NCI-H1417 treated with DMSO at 0.1 percent for 48 hours (cell line): ENCODE results near the gene CHL1.

ENCODE experiments used
- DNase-seq: peaks from one replicate; lab custom pipeline; 2025; lab: John Stamatoyannopoulos, UW

CHL1 gene

GRCh38 chr3:396293-396692, 199.7 kb downstream of the CHL1 start:
- no peak for DNase-seq

- no peak for DNase-seq
Measured at GRCh38 chr3:399647-400046, 203.1 kb downstream of the CHL1 start.

- DNase-seq, result no peak
Measured at GRCh38 chr3:403826-404225, 207.3 kb downstream of the CHL1 start.

- no peak for DNase-seq
Measured at GRCh38 chr3:409011-409410, 212.4 kb downstream of the CHL1 start.

- DNase-seq, result no peak
Measured at GRCh38 chr3:411226-411625, 214.7 kb downstream of the CHL1 start.

GRCh38 chr3:414063-414462, 217.5 kb downstream of the CHL1 start:
- no peak for DNase-seq

GRCh38 chr3:418239-418929, 221.8 kb downstream of the CHL1 start:
- no peak for DNase-seq

- DNase-seq, result no peak
Measured at GRCh38 chr3:420584-420983, 224.0 kb downstream of the CHL1 start.

GRCh38 chr3:425079-425478, 228.5 kb downstream of the CHL1 start:
- no peak for DNase-seq

- DNase-seq, result no peak
Measured at GRCh38 chr3:426072-426471, 229.5 kb downstream of the CHL1 start.

- no peak for DNase-seq
Measured at GRCh38 chr3:427128-427527, 230.6 kb downstream of the CHL1 start.

GRCh38 chr3:430186-430585, 233.6 kb downstream of the CHL1 start:
- no peak for DNase-seq

- no peak for DNase-seq
Measured at GRCh38 chr3:435161-435560, 238.6 kb downstream of the CHL1 start.

- no peak for DNase-seq
Measured at GRCh38 chr3:436053-436452, 239.5 kb downstream of the CHL1 start.

- DNase-seq, result no peak
Measured at GRCh38 chr3:440826-441225, 244.3 kb downstream of the CHL1 start.

- DNase-seq, result no peak
Measured at GRCh38 chr3:445960-446359, 249.4 kb downstream of the CHL1 start.

- no peak for DNase-seq
Measured at GRCh38 chr3:447671-448070, 251.1 kb downstream of the CHL1 start.

GRCh38 chr3:449711-450110, 253.1 kb downstream of the CHL1 start:
- no peak for DNase-seq

GRCh38 chr3:452221-452620, 255.7 kb downstream of the CHL1 start:
- no peak for DNase-seq

- DNase-seq, result no peak
Measured at GRCh38 chr3:453106-453505, 256.5 kb downstream of the CHL1 start.

GRCh38 chr3:454986-455385, 258.4 kb downstream of the CHL1 start:
- DNase-seq, result no peak

- DNase-seq, result no peak
Measured at GRCh38 chr3:458124-458523, 261.6 kb downstream of the CHL1 start.

- DNase-seq, result no peak
Measured at GRCh38 chr3:458653-459310, 262.2 kb downstream of the CHL1 start.
